Measurements from ENCODE around the gene FBXO38. TPM values are rescaled to one million over a fixed set of nuclear protein-coding genes. Genes with fewer than 3 reads are reported as not detected.

FBXO38 gene
- total and polyA plus RNA-seq, 9 of the 15 experiments (the other 6 are each of a cell fraction or from before 2014, with no cell fraction given), result 7.4 to 39.4 (median 29.3) TPM

GRCh38 chr5:148383564-148384379, at the start of gene FBXO38 (continued):
- TF ChIP-seq ZBTB40 (IDR thresholded peaks at IDR 0.05), result peak; percentile 97
- TF ChIP-seq ZBTB40 (CRISPR knock-in tag; IDR thresholded peaks at IDR 0.05), result no peak
- TF ChIP-seq ZFP36 (IDR thresholded peaks at IDR 0.05; ENCODE audit: low read depth, low read length, partially characterized antibody), result no peak
- TF ChIP-seq CREB3L1 (IDR thresholded peaks at IDR 0.05; ENCODE audit: borderline replicate concordance, low read depth), result peak; percentile 71; the same call in 1 of the 2 replicates
- no peak for TF ChIP-seq THRA (IDR thresholded peaks at IDR 0.05)
- no peak for TF ChIP-seq IRF9 (tag; IDR thresholded peaks at IDR 0.05)
- no peak for TF ChIP-seq ZNF512 (tag; IDR thresholded peaks at IDR 0.05)
- TF ChIP-seq ZNF76 (CRISPR knock-in tag; IDR thresholded peaks at IDR 0.05; ENCODE audit: borderline replicate concordance), result no peak
- TF ChIP-seq GATAD2B (IDR thresholded peaks at IDR 0.05; ENCODE audit: borderline replicate concordance), result peak; percentile 53
- TF ChIP-seq COPS2 (conservative IDR thresholded peaks at IDR 0.05), result no peak

Data from K562 (cell line).